ENCODE data around the gene AP1S3.
A peak's percentile ranks its signal among the peaks of the same experiment; 100 is the strongest.

AP1S3 gene

GRCh38 chr2:223736488-223736887, 100.9 kb downstream of the AP1S3 start:
- TF ChIP-seq OSR1 (CRISPR knock-in tag; IDR thresholded peaks at IDR 0.05) = no peak
- TF ChIP-seq ZFP3 (CRISPR knock-in tag; IDR thresholded peaks at IDR 0.05) = no peak
- no peak for TF ChIP-seq TSHZ2 (CRISPR knock-in tag; IDR thresholded peaks at IDR 0.05)
- TF ChIP-seq CREB5 (CRISPR knock-in tag; IDR thresholded peaks at IDR 0.05; ENCODE audit: low read depth) = no peak
- TF ChIP-seq CSRNP3 (CRISPR knock-in tag; IDR thresholded peaks at IDR 0.05) = no peak
- no peak for TF ChIP-seq SNAI2 (CRISPR knock-in tag; IDR thresholded peaks at IDR 0.05)
- no peak for TF ChIP-seq ESRRG (CRISPR knock-in tag; IDR thresholded peaks at IDR 0.05)
- TF ChIP-seq ZNF565 (CRISPR knock-in tag; conservative IDR thresholded peaks at IDR 0.05; ENCODE audit: low read depth) = no peak
- no peak; the same call in 2 of the 3 replicates for ATAC-seq

- ATAC-seq = peak; percentile 92
Measured at GRCh38 chr2:223735659-223736244, 101.6 kb downstream of the AP1S3 start.

GRCh38 chr2:223735035-223735640, 102.2 kb downstream of the AP1S3 start:
- TF ChIP-seq GLIS3 (CRISPR knock-in tag; IDR thresholded peaks at IDR 0.05) (no peak), ISL1 (CRISPR knock-in tag; IDR thresholded peaks at IDR 0.05) (no peak)
- ATAC-seq = peak; percentile 30; the same call in 1 of the 3 replicates

More at GRCh38 chr2:223735659-223736244, 101.6 kb downstream of the AP1S3 start:
- TF ChIP-seq ZFP3 (CRISPR knock-in tag; IDR thresholded peaks at IDR 0.05) (peak; percentile 60; the same call in 1 of the 2 replicates), ISL1 (CRISPR knock-in tag; IDR thresholded peaks at IDR 0.05) (peak; percentile 81), SNAI2 (CRISPR knock-in tag; IDR thresholded peaks at IDR 0.05) (no peak), TOX (CRISPR knock-in tag; IDR thresholded peaks at IDR 0.05; ENCODE audit: borderline replicate concordance) (no peak), RARB (CRISPR knock-in tag; IDR thresholded peaks at IDR 0.05) (no peak), CSDC2 (CRISPR knock-in tag; IDR thresholded peaks at IDR 0.05) (no peak; the same call in 1 of the 2 replicates)

GRCh38 chr2:223734346-223734745, 103.0 kb downstream of the AP1S3 start:
- ATAC-seq = no peak
- no peak for TF ChIP-seq CREB5 (CRISPR knock-in tag; IDR thresholded peaks at IDR 0.05; ENCODE audit: low read depth)

- no peak for ATAC-seq
- TF ChIP-seq BACH2 (CRISPR knock-in tag; IDR thresholded peaks at IDR 0.05; ENCODE audit: borderline replicate concordance) (no peak), GLIS3 (CRISPR knock-in tag; IDR thresholded peaks at IDR 0.05) (no peak), ZFP3 (CRISPR knock-in tag; IDR thresholded peaks at IDR 0.05) (no peak), POU6F1 (CRISPR knock-in tag; IDR thresholded peaks at IDR 0.05; ENCODE audit: borderline replicate concordance, low read depth) (no peak), OSR1 (CRISPR knock-in tag; IDR thresholded peaks at IDR 0.05) (no peak), ESRRG (CRISPR knock-in tag; IDR thresholded peaks at IDR 0.05) (no peak), PATZ1 (CRISPR knock-in tag; IDR thresholded peaks at IDR 0.05; ENCODE audit: borderline replicate concordance) (no peak), ARNTL (CRISPR knock-in tag; IDR thresholded peaks at IDR 0.05; ENCODE audit: borderline replicate concordance, low read depth) (no peak), ZNF70 (CRISPR knock-in tag; IDR thresholded peaks at IDR 0.05) (no peak), ZNF8 (CRISPR knock-in tag; IDR thresholded peaks at IDR 0.05) (no peak), CREB5 (CRISPR knock-in tag; IDR thresholded peaks at IDR 0.05; ENCODE audit: low read depth) (no peak)
Measured at GRCh38 chr2:223732346-223732745, 105.0 kb downstream of the AP1S3 start.

All from SK-N-SH treated with all-trans-retinoic acid at 6 μM for 48 hours (cell line).